Measurements from ENCODE around the gene SV2C.

Gene SV2C

DNA sequence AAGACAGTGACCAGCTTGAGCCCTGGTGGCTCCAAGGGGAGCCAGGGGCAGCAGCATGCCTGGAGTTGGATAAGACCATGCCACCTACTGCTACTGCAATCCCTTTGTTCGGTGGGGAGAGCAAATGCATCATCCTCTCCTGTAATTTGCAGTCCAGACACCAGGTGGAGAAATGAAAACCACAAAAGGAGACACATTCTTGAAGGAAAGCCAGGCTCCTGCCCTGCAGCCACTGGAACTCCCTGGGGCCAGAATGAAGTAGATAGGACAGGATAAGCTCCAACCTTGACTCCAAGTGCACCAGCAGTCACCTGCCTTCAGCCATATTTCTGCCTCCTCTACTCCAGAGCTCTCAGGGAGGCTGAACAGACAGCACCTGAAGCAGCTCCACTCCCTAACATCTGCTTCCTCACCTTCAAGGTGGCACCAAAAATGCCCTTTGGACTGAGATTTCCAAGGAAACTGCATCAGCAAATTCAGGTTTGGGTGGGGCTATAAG is 254.8 kb downstream of the SV2C start:
- H3K4me2 ChIP-seq (ENCODE audit: low read length) = no peak overlapping the region
- no peak overlapping the region for H3K27ac ChIP-seq (ENCODE audit: low read length)
- H3K79me2 ChIP-seq (ENCODE audit: low read length) = no peaks in the 10 kb centered on the region
- no peaks in the 10 kb centered on the region for H3K36me3 ChIP-seq (replicated peaks; ENCODE audit: low read depth, low read length)
- H3K27me3 ChIP-seq (ENCODE audit: low read depth, low read length) = no peaks in the 10 kb centered on the region
- H3K9me3 ChIP-seq (ENCODE audit: insufficient read depth, low read length) = no peaks in the 10 kb centered on the region
- TF ChIP-seq, protein P1, sequence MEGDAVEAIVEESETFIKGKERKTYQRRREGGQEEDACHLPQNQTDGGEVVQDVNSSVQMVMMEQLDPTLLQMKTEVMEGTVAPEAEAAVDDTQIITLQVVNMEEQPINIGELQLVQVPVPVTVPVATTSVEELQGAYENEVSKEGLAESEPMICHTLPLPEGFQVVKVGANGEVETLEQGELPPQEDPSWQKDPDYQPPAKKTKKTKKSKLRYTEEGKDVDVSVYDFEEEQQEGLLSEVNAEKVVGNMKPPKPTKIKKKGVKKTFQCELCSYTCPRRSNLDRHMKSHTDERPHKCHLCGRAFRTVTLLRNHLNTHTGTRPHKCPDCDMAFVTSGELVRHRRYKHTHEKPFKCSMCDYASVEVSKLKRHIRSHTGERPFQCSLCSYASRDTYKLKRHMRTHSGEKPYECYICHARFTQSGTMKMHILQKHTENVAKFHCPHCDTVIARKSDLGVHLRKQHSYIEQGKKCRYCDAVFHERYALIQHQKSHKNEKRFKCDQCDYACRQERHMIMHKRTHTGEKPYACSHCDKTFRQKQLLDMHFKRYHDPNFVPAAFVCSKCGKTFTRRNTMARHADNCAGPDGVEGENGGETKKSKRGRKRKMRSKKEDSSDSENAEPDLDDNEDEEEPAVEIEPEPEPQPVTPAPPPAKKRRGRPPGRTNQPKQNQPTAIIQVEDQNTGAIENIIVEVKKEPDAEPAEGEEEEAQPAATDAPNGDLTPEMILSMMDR (IDR thresholded peaks at IDR 0.05; ENCODE audit: low read depth, low read length) = peak; percentile 38
- no peak for TF ChIP-seq EZH2phosphoT487 (IDR thresholded peaks at IDR 0.05; ENCODE audit: low read depth)
- H3K4me3 ChIP-seq (ENCODE audit: low read length) = no peak overlapping the region
- no peaks in the 10 kb centered on the region for H3K4me1 ChIP-seq (ENCODE audit: low read length)
- no peaks in the 10 kb centered on the region for H4K20me1 ChIP-seq (ENCODE audit: insufficient read depth, low read length)
- no peak overlapping the region for H3K9ac ChIP-seq (ENCODE audit: low read length)
- no peak overlapping the region for H2AFZ ChIP-seq (ENCODE audit: low read depth, low read length)

DNA sequence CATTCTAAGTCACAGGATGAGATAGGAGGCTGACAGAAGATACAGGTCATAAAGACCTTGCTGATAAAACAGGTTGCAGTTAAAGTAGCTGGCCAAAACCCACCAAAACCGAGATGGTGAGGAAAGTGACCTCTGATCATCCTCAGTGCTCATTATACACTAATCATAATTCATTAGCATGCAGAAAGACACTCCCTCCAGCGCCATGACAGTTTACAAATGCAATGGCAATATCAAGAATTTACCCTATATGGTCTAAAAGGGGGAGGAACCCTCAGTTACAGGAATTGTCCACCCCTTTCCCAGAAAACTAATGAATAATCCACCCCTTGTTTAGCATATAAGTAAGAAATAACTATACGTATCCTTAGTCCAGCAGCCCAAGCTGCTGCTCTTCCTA is 256.7 kb downstream of the SV2C start:
- Histone ChIP-seq H2AFZ (ENCODE audit: low read depth, low read length) (no peak overlapping the region), H3K36me3 (replicated peaks; ENCODE audit: low read depth, low read length) (no peaks in the 10 kb centered on the region)
- TF ChIP-seq EZH2phosphoT487 (IDR thresholded peaks at IDR 0.05; ENCODE audit: low read depth) = no peak
- TF ChIP-seq, protein P1 (IDR thresholded peaks at IDR 0.05; ENCODE audit: low read depth, low read length) = no peak

DNA sequence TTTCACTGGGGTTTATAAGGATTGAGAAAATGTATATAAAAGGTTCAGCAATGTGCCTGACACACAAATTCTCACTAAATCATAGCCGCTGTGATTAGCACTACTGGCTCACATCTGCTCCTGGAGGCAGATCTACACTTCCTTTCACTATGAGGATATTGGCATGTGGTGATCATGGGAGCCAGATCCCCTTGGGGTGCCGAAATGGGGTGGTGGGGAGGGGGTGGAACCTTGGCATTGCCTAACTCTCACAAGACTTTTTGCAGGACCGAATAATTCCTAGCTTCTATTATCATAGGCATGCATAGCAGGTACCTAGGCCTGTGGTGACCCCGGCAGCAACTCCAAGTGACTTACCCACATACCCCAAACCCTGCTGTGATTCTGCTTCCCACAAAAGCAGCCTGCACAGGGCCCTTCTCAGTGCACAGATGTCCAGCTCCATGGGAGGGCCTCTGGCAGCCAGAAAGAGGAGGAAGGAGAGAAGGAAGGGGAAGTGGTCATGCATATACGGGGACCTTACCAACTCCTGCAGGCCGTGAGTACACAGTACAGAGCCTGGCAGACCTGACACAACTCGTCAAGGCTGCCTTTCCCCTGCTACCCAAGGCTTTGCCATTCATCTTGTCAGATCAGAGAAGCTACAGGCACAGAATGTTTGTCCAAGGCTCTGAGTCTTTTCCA is 258.6 kb downstream of the SV2C start:
- H3K27ac ChIP-seq (ENCODE audit: low read length) = no peak overlapping the region
- no peak overlapping the region for H3K9ac ChIP-seq (ENCODE audit: low read length)
- no peaks in the 10 kb centered on the region for H3K9me3 ChIP-seq (ENCODE audit: insufficient read depth, low read length)
- H3K79me2 ChIP-seq (ENCODE audit: low read length) = no peaks in the 10 kb centered on the region
- H3K36me3 ChIP-seq (replicated peaks; ENCODE audit: low read depth, low read length) = no peaks in the 10 kb centered on the region
- no peaks in the 10 kb centered on the region for H3K27me3 ChIP-seq (ENCODE audit: low read depth, low read length)
- no peak overlapping the region for H3K4me3 ChIP-seq (ENCODE audit: low read length)
- TF ChIP-seq, protein P1 (IDR thresholded peaks at IDR 0.05; ENCODE audit: low read depth, low read length) = no peak
- no peak for TF ChIP-seq EZH2phosphoT487 (IDR thresholded peaks at IDR 0.05; ENCODE audit: low read depth)
- no peaks in the 10 kb centered on the region for H3K4me1 ChIP-seq (ENCODE audit: low read length)
- 0 out of 2 replicates have a peak overlapping the region, but pooled peaks have one; percentile 46 for H2AFZ ChIP-seq (ENCODE audit: low read depth, low read length)
- H3K4me2 ChIP-seq (ENCODE audit: low read length) = no peak overlapping the region
- H4K20me1 ChIP-seq (ENCODE audit: insufficient read depth, low read length) = no peaks in the 10 kb centered on the region

More for the DNA sequence above, 256.7 kb downstream of the SV2C start:
- Histone ChIP-seq H3K4me3 (ENCODE audit: low read length) (no peak overlapping the region), H3K27ac (ENCODE audit: low read length) (no peak overlapping the region), H4K20me1 (ENCODE audit: insufficient read depth, low read length) (no peaks in the 10 kb centered on the region), H3K27me3 (ENCODE audit: low read depth, low read length) (no peaks in the 10 kb centered on the region), H3K4me1 (ENCODE audit: low read length) (no peaks in the 10 kb centered on the region), H3K9ac (ENCODE audit: low read length) (no peak overlapping the region), H3K9me3 (ENCODE audit: insufficient read depth, low read length) (no peaks in the 10 kb centered on the region), H3K79me2 (ENCODE audit: low read length) (no peaks in the 10 kb centered on the region), H3K4me2 (ENCODE audit: low read length) (no peak overlapping the region)

DNA sequence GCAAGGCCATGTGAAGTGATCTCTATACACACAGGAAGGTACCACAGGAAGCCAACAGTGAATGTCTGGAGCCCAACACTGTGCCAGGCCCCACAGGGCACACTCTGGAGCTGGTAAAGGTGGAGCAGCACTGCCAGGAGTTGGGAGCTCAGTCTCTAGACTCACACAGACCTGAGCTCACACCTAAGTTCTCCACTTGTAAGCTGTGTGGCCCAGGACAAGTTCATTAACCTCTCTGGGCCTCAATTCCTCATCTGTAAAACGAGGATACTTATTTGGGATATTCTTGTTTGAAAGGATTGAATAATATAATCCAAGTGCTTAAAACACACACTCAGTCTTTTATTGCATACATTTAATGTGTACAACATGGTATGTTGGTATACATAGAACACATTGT is 259.3 kb downstream of the SV2C start:
- no peak overlapping the region for H3K9ac ChIP-seq (ENCODE audit: low read length)
- no peaks in the 10 kb centered on the region for H3K79me2 ChIP-seq (ENCODE audit: low read length)

More for the DNA sequence above, 259.3 kb downstream of the SV2C start:
- no peaks in the 10 kb centered on the region for H3K9me3 ChIP-seq (ENCODE audit: insufficient read depth, low read length)
- no peaks in the 10 kb centered on the region for H3K4me1 ChIP-seq (ENCODE audit: low read length)
- H3K4me2 ChIP-seq (ENCODE audit: low read length) = no peak overlapping the region
- 0 out of 2 replicates have a peak overlapping the region, but pooled peaks have one; percentile 46 for H2AFZ ChIP-seq (ENCODE audit: low read depth, low read length)
- no peak overlapping the region for H3K27ac ChIP-seq (ENCODE audit: low read length)
- TF ChIP-seq, protein P1 (IDR thresholded peaks at IDR 0.05; ENCODE audit: low read depth, low read length) = no peak
- no peak for TF ChIP-seq EZH2phosphoT487 (IDR thresholded peaks at IDR 0.05; ENCODE audit: low read depth)
- no peaks in the 10 kb centered on the region for H4K20me1 ChIP-seq (ENCODE audit: insufficient read depth, low read length)
- no peak overlapping the region for H3K4me3 ChIP-seq (ENCODE audit: low read length)
- no peaks in the 10 kb centered on the region for H3K36me3 ChIP-seq (replicated peaks; ENCODE audit: low read depth, low read length)
- no peaks in the 10 kb centered on the region for H3K27me3 ChIP-seq (ENCODE audit: low read depth, low read length)
